GM21825 (cell line): ENCODE measurements around the gene DCUN1D2.

Experiments
- ATAC-seq: cut with Tn5 transposase; IDR thresholded peaks from one replicate; pipeline ENCODE4 v1.9.1; 2021; ENCODE audit warnings: mild to moderate bottlenecking, moderate library complexity; ENCODE audit not compliant: unreplicated experiment

DCUN1D2 gene

DNA sequence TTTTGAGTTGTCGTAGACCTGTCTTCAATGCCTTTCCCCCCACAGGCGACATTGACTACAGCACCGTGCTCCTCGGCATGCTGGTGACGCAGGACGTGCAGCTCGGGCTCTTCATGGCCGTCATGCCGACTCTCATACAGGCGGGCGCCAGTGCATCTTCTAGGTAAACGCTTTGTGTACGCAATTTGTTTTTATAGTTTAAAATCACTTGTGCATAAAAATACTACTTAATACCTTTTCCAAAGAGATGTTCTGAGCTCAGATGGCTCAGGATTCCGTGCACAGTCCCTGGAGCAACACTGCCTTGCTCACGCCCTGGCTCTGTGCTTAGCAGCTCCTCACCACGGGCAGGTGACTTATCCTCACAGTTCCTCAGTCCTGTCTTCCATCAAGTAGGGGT is 30.1 kb upstream of the DCUN1D2 start:
- no peak for ATAC-seq

- no peak for ATAC-seq
Observed at GRCh38 chr13:113519556-113519955, 29.0 kb upstream of the DCUN1D2 start.

DNA sequence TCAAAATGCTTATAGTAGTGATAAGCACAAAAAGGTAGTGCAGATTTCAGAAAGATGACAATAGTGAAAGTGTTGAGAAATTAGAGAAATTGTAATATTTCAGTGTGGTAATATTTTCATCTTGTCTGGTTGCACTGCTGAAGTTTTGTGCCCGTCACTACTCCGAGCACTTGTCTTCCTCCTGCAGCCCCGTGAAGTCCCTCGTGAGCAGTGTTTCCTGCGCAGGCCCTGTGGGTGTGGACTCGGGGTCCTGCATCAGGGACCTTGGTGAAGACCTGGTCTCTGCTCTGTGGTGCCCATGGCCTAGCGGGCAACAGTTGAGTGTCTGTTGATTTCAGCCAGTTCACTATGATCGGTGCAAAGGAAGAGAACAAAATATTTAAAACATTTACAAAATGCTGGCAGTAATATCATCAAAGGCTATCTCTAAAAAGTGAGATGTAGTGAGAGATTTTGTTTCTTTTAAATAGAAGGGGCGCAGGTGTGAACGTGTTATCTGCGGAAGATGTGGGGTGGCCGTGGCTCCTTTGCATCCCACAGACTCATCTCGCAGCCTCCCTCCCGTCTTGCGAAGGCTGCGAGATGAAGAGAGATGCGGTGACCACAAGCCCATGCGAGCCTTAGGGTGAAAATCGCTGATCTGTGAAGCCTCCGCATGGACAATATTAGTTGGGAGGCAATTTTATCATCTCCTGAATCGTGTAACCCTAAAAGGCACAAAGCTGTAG is 27.7 kb upstream of the DCUN1D2 start:
- no peak for ATAC-seq

- no peak for ATAC-seq
Observed at GRCh38 chr13:113514847-113515246, 24.3 kb upstream of the DCUN1D2 start.

- ATAC-seq: no peak
Observed at GRCh38 chr13:113513761-113514160, 23.2 kb upstream of the DCUN1D2 start.

DNA sequence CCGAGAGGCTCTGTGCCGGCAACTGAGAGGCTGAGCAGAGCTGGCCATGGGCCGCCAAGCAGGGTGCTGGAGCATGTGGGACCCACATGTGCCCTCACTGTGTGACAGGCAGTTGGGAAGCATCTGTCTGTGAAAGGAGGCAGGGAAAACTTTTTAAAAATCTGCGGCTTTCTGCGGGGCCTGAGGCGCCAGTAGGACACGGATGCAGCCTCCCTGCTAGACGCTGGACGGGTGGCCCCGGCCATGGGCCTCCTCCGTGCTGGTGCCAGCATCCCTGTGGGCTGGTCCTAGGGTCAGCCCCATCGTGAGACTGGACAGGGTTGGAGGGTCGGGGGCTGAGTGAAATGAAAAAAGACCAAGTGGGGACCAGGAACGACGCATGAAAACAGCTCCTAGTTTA is 20.9 kb upstream of the DCUN1D2 start:
- ATAC-seq: no peak

- no peak for ATAC-seq
Observed at GRCh38 chr13:113510871-113511270, 20.4 kb upstream of the DCUN1D2 start.

- no peak for ATAC-seq
Observed at GRCh38 chr13:113509989-113510388, 19.5 kb upstream of the DCUN1D2 start.

GRCh38 chr13:113508521-113509254 is 18.2 kb upstream of the DCUN1D2 start:
- ATAC-seq: no peak

GRCh38 chr13:113507505-113508345 is 17.2 kb upstream of the DCUN1D2 start:
- no peak for ATAC-seq

- no peak for ATAC-seq
Observed at GRCh38 chr13:113506871-113507388, 16.4 kb upstream of the DCUN1D2 start.

DNA sequence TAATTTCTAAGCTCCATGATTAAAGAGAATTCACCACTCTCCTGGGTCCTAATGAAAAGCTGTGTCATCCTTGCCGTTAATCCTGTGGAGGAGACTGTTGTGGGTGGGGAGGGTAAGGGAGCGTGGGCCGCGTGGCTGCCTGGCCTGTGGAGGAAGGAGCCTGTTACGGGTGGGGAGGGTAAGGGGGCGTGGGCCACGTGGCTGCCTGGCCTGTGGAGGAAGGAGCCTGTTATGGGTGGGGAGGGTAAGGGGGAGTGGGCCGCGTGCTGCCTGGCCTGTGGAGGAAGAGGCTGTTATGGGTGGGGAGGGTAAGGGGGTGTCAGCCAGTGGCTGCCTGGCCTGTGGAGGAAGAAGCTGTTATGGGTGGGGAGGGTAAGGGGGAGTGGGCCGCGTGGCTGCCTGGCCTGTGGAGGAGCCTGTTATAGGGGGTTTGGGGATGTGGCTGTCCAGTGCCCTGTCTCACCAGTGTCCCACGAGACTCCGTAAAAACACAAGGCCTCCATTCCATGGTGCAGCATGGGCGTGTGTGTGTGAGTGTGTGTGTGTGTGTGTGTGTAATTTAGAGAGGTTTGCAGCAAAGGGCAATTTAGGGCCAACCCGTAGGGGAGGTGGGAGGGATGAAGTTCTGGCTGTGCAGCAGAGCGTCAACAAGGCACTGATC is 15.6 kb upstream of the DCUN1D2 start:
- no peak for ATAC-seq

GRCh38 chr13:113502686-113503085 is 12.2 kb upstream of the DCUN1D2 start:
- no peak for ATAC-seq

DNA sequence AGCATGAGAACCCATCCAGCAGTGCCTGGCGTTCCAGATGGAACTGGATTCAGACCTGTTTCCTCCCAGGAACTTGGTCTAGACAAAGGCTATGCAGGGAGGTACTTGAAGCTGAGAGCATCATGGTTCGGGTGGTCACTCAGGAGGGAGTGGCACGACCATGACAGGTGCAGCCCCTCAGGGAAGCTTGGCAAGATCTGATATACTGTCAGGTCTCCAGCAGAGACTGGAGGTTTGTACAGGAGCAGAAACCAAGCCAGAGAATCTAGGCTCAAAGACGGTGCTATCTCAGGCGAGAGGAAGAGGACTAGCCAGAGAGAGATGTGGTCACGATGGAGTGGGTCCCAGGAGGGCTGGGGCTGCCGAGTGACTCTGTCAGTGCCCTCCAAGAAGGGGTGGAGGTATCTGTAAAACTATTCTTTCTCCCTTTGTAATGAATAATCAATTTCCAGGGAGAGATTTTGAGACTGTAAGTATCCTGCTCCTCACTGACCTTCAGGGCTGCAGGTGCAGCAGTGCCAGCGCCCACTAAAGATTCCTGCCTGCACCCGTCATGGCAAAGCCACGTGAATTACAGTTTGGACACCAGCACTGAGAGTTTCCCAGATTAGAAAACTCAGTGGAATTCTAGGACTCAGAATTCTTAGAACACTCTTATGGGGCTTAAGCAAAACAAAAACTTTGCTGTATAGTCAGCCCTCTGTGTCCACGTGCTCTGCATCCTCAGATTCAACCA is 10.2 kb upstream of the DCUN1D2 start:
- no peak for ATAC-seq

DNA sequence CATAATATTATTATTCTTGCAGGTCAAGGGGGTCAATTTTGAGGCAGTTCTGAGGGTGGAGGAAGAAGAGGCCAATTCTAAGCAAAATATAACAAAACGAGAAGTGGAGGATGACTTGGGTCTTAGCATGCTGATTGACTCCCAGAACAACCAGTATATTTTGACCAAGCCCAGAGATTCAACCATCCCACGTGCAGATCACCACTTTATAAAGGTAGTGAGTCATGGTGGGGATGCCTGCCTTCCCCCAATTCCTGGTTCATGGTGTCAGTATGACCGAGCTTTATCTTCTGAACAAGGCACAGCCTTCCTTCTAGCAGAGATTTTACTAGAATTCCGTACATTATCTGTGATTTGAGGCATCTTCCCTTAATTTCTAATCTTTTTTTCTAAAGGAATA is 9.4 kb upstream of the DCUN1D2 start:
- no peak for ATAC-seq

GRCh38 chr13:113498905-113499304 is 8.4 kb upstream of the DCUN1D2 start:
- ATAC-seq: no peak

DNA sequence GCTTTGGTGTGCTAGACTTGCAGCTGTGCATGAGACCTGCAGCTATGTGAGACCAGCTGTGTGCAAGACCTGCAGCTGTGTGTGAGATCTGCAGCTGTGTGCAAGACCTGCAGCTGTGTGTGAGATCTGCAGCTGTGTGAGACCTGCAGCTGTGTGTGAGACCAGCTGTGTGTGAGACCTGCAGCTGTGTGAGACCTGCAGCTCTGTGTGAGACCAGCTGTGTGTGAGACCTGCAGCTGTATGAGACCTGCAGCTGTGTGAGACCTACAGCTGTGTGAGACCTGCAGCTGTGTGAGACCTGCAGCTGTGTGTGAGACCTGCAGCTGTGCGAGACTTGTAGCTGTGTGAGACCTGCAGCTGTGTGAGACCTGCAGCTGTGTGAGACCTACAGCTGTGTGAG is 6.7 kb upstream of the DCUN1D2 start:
- ATAC-seq: no peak

GRCh38 chr13:113495494-113496210 is 5.1 kb upstream of the DCUN1D2 start:
- ATAC-seq: no peak

GRCh38 chr13:113493315-113493951 is 2.9 kb upstream of the DCUN1D2 start:
- ATAC-seq: no peak
